Mesangial cell (primary cell): Measurements from ENCODE around the gene DDX20. TPM values are rescaled to one million over a fixed set of nuclear protein-coding genes. Genes with fewer than 3 reads are reported as not detected.

Experiments
- total RNA-seq: library from RNA; depleted of rRNA; stranded (reverse); fragments of >200 nt; gene quantifications from 2 replicates; pipeline ENCODE4 v1.2.3, GENCODE V29; 2015

Gene DDX20, protein sequence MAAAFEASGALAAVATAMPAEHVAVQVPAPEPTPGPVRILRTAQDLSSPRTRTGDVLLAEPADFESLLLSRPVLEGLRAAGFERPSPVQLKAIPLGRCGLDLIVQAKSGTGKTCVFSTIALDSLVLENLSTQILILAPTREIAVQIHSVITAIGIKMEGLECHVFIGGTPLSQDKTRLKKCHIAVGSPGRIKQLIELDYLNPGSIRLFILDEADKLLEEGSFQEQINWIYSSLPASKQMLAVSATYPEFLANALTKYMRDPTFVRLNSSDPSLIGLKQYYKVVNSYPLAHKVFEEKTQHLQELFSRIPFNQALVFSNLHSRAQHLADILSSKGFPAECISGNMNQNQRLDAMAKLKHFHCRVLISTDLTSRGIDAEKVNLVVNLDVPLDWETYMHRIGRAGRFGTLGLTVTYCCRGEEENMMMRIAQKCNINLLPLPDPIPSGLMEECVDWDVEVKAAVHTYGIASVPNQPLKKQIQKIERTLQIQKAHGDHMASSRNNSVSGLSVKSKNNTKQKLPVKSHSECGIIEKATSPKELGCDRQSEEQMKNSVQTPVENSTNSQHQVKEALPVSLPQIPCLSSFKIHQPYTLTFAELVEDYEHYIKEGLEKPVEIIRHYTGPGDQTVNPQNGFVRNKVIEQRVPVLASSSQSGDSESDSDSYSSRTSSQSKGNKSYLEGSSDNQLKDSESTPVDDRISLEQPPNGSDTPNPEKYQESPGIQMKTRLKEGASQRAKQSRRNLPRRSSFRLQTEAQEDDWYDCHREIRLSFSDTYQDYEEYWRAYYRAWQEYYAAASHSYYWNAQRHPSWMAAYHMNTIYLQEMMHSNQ
- 11.0 and 13.9 TPM in 2 replicates for total RNA-seq

DNA sequence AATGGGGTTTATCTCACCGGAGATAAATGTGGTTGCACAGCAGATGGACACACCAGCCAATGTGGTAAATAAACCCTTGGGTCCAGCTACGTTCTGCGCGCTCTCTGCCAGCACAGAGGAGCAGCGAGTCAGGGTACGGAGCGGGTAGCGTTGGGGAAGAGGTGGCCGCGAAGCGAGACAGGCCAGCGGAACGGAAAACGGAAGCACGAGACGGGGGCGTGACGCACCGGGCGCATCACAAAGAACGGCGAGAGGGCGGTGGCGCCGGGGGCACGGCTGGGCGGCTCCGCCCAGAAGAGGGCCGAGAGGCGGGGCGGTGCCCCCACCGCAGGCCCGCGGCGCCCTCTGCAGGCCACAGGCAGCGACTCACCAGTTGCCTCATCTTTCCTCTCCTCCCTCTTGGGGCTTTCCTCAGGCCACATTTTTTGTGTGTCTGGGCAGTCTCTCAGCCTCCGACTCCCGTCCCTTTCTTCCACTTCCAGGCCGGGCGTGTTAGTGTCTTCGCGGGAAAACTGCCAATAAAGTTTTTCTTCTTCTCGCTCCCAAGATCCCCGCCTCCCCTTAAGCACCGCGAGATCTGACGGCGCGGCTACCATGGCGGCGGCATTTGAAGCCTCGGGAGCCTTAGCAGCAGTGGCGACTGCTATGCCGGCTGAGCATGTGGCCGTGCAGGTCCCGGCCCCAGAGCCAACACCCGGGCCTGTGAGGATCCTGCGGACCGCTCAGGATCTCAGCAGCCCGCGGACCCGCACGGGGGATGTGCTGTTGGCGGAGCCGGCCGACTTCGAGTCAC lies at the start of gene DDX20:
TSS of gene DDX20 (plus strand) at position 571 of the 793 bp plus-strand sequence. CDS start at position 595, 24 bp downstream.

DNA sequence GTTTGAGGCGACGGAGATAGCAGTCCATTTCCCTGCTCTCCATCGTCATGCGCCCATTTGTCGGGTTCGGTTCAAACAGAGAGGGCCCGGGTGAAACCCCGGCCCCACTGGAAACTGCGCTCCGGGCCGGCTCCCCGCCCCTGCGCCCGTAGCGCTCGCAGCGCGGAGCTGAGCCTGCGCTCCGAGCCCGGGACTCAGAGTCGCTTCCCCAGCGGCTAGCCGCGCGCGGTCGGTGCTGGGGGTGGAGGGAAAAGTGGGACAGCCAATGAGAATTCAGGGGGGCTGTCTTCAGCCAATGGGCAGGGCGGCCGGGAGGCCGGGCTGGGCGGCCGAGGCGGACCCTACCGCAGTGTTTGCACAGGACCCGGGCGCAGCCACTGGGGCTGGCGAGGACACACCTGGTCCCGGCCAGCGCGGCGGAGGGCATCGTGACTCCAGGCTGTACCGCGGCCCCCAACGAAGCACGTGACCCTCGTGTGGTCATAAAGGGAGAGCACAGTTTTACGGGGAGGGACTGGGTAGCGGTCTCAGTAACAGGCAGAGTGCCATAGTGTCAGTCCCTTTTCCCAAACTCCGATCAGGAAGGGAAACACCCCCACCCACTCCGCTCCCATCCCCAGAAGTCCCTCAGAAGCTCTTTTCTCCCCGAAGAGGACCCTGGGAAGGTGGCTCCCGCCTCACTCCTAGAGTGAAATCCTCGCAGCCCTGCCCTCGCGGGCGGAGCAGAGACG lies 16.3 kb upstream of the DDX20 start, which contains the start of gene INKA2:
TSS of gene INKA2 (minus strand) at position 202 of the 731 bp plus-strand sequence. CDS start at position 49, 153 bp downstream.

Other genes with a start within 250 kb of the DDX20 start
- 12.2 and 14.5 TPM in 2 replicates for gene RAP1A, start 136.1 kb upstream of the DDX20 start, total RNA-seq
- gene INKA2, start 16.5 kb upstream of the DDX20 start, total RNA-seq = under 0.01 and 0.63 TPM in 2 replicates
- gene KCND3, start 233.8 kb downstream of the DDX20 start, total RNA-seq = not detected in 2 replicates